TTC549 (cell line): ENCODE measurements around the gene FILIP1L.

ENCODE experiments used
- FAIRE-seq: peaks from 2 replicates; lab custom pipeline; 2012; peaks lifted over from hg19 to GRCh38; lab: Jason Lieb, UNC

The FILIP1L gene

DNA sequence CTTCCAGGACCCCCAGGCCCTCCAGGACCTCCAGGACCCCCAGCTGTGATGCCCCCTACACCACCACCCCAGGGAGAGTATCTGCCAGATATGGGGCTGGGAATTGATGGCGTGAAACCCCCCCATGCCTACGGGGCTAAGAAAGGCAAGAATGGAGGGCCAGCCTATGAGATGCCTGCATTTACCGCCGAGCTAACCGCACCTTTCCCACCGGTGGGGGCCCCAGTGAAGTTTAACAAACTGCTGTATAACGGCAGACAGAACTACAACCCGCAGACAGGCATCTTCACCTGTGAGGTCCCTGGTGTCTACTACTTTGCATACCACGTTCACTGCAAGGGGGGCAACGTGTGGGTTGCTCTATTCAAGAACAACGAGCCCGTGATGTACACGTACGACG, 318.7 kb downstream of the FILIP1L start:
- no peak for FAIRE-seq

DNA sequence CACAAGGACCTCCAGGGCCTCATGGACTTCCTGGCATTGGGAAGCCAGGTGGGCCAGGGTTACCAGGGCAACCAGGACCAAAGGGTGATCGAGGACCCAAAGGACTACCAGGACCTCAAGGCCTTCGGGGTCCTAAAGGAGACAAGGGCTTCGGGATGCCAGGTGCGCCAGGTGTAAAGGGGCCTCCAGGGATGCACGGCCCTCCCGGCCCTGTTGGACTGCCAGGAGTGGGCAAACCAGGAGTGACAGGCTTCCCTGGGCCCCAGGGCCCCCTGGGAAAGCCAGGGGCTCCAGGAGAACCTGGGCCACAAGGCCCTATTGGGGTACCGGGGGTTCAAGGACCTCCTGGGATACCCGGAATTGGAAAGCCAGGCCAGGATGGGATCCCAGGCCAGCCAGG, 319.8 kb downstream of the FILIP1L start:
- no peak for FAIRE-seq

DNA sequence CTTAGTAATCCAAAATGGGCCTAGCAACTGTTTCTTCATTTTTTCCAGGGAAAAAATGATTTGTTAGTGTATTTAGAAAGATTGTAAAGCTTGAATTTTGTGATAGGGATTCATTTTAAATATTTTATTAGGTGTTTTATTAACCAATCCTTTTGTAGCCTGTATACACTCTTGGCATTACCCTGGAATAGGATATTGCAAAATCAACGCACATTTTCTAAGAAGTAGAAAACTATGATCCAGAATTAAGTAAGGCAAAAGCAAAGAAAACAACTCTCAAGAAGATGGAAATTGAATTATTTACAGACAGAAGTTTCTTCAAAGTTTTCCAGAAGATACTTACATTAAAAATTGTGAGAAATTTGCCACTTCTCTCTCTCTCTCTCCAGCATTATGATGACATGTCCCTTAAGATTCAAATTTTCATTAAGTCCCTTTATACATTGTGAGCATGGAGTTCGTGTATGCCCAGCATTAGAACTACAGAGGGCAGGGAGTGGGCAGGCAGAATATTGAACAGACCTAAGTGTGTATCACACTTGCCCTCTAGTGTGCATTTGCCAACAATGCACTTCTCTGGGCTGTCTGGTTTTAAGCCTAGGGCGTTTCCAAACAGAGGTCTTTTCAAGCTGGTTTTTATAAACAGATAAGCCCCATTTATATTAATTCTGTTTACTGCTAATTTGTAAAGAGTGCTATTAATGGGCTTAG, 325.1 kb downstream of the FILIP1L start:
- FAIRE-seq = peak; percentile 84
